ENCODE measurements around the gene RCBTB2. TPM values are rescaled to one million over a fixed set of nuclear protein-coding genes. Genes with fewer than 3 reads are reported as not detected.

Gene RCBTB2
- total RNA-seq, 1 donor from 2014 or later, result 38.4 TPM

- H2AFZ ChIP-seq (replicated peaks), result no peak overlapping the region
- H3K4me1 ChIP-seq, result peaks cover 3% of the 10 kb centered on the region
- Mint-ChIP-seq H3K4me1 (peaks cover 22% of the 10 kb centered on the region), H3K27ac (no peak overlapping the region), H3K27me3 (ENCODE audit: insufficient read depth, low read depth) (peaks cover 2% of the 10 kb centered on the region), H3K9me3 (no peaks in the 10 kb centered on the region), H3K36me3 (no peaks in the 10 kb centered on the region), H3K4me3 (no peak overlapping the region)
- no peaks in the 10 kb centered on the region for H4K20me1 ChIP-seq (ENCODE audit: low read depth)
- H3K9ac ChIP-seq, result no peak overlapping the region
- H3K36me3 ChIP-seq, result no peaks in the 10 kb centered on the region
- no peak overlapping the region for H3K4me3 ChIP-seq
- TF ChIP-seq EZH2phosphoT487 (IDR thresholded peaks at IDR 0.05), result no peak
- no peak for TF ChIP-seq CTCF (IDR thresholded peaks at IDR 0.05)
- TF ChIP-seq EZH2 (IDR thresholded peaks at IDR 0.05), result no peak
- no peaks in the 10 kb centered on the region for H3F3A ChIP-seq (ENCODE audit: low read depth)
- H3K27me3 ChIP-seq, result no peaks in the 10 kb centered on the region
- no peak for DNase-seq (ENCODE audit: low spot score)
- no peak overlapping the region for H3K27ac ChIP-seq
- no peaks in the 10 kb centered on the region for H3K79me2 ChIP-seq (ENCODE audit: low read depth)
- no peak overlapping the region for H3K4me2 ChIP-seq
- no peaks in the 10 kb centered on the region for H3K9me3 ChIP-seq (ENCODE audit: low read depth)
These were observed 41.3 kb upstream of the RCBTB2 start for GRCh38 chr13:48574041-48574796.

- H3K27me3 ChIP-seq, result no peaks in the 10 kb centered on the region
- no peak overlapping the region for H3K27ac ChIP-seq
- H3K4me2 ChIP-seq, result no peak overlapping the region
- H3K9ac ChIP-seq, result no peak overlapping the region
- H2AFZ ChIP-seq (replicated peaks), result no peak overlapping the region
- Mint-ChIP-seq H3K27ac (no peak overlapping the region), H3K4me1 (peaks cover 27% of the 10 kb centered on the region), H3K27me3 (ENCODE audit: insufficient read depth, low read depth) (peaks cover 2% of the 10 kb centered on the region), H3K36me3 (no peaks in the 10 kb centered on the region), H3K4me3 (no peak overlapping the region), H3K9me3 (no peaks in the 10 kb centered on the region)
- H3F3A ChIP-seq (ENCODE audit: low read depth), result no peaks in the 10 kb centered on the region
- H3K4me3 ChIP-seq, result no peak overlapping the region
- H3K79me2 ChIP-seq (ENCODE audit: low read depth), result no peaks in the 10 kb centered on the region
- no peaks in the 10 kb centered on the region for H4K20me1 ChIP-seq (ENCODE audit: low read depth)
- H3K9me3 ChIP-seq (ENCODE audit: low read depth), result no peaks in the 10 kb centered on the region
- H3K36me3 ChIP-seq, result no peaks in the 10 kb centered on the region
- no peak for DNase-seq (ENCODE audit: low spot score)
- TF ChIP-seq CTCF (IDR thresholded peaks at IDR 0.05) (no peak), EZH2phosphoT487 (IDR thresholded peaks at IDR 0.05) (no peak), EZH2 (IDR thresholded peaks at IDR 0.05) (no peak)
- H3K4me1 ChIP-seq, result peaks cover 10% of the 10 kb centered on the region
These were observed 40.5 kb upstream of the RCBTB2 start for GRCh38 chr13:48573213-48574007.

- Histone ChIP-seq H3K4me2 (no peak overlapping the region), H3K9me3 (ENCODE audit: low read depth) (no peaks in the 10 kb centered on the region), H3K36me3 (no peaks in the 10 kb centered on the region), H3K79me2 (ENCODE audit: low read depth) (no peaks in the 10 kb centered on the region), H3K27ac (no peak overlapping the region), H3F3A (ENCODE audit: low read depth) (no peaks in the 10 kb centered on the region), H3K27me3 (no peaks in the 10 kb centered on the region), H4K20me1 (ENCODE audit: low read depth) (no peaks in the 10 kb centered on the region), H3K4me3 (no peak overlapping the region), H3K9ac (no peak overlapping the region), H3K4me1 (peaks cover 19% of the 10 kb centered on the region), H2AFZ (replicated peaks) (peak overlapping the region; percentile 96)
- no peak overlapping the region for H3K27ac Mint-ChIP-seq
- peaks cover 29% of the 10 kb centered on the region for H3K4me1 Mint-ChIP-seq
- no peaks in the 10 kb centered on the region for H3K9me3 Mint-ChIP-seq
- TF ChIP-seq EZH2phosphoT487 (IDR thresholded peaks at IDR 0.05), result no peak
- no peak for TF ChIP-seq CTCF (IDR thresholded peaks at IDR 0.05)
- no peak for TF ChIP-seq EZH2 (IDR thresholded peaks at IDR 0.05)
- no peaks in the 10 kb centered on the region for H3K36me3 Mint-ChIP-seq
- no peak overlapping the region for H3K4me3 Mint-ChIP-seq
- no peak for DNase-seq (ENCODE audit: low spot score)
- no peaks in the 10 kb centered on the region for H3K27me3 Mint-ChIP-seq (ENCODE audit: insufficient read depth, low read depth)
These were observed 38.4 kb upstream of the RCBTB2 start for GRCh38 chr13:48571126-48571913.

Data from neural progenitor cell (in vitro differentiated cells).